Measurements from ENCODE around the gene SERPINA9.
A peak's percentile ranks its signal among the peaks of the same experiment; 100 is the strongest.
"Not testable (repeated sequence)": the region's sequence is repeated elsewhere in the genome, so short reads cannot be mapped to it uniquely, and the experiment has no call there.

SERPINA9 gene

DNA sequence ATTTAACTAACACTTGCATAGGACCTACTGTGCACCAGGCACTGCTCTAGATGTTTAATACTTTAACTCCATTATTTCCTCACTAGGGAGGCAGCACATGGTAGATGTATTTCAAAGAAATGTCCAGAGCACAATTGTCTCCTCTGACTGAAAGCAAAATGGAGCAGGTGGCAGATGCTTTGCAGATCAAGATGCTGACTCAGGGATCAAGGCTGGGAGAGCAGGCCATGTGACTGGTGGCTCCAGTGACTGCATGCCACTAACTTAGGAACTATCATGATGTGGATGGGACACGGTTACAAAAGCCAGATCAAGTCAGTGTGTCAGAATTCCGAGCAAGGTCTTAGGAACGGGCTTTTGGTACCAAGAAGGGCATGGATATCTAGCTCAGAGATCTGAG lies 51.6 kb downstream of the SERPINA9 start:
- TF ChIP-seq ZFX (IDR thresholded peaks at IDR 0.05; ENCODE audit: borderline replicate concordance): no peak
- TF ChIP-seq CTCF (IDR thresholded peaks at IDR 0.05): no peak
- no peak overlapping the region for H3K27ac ChIP-seq

DNA sequence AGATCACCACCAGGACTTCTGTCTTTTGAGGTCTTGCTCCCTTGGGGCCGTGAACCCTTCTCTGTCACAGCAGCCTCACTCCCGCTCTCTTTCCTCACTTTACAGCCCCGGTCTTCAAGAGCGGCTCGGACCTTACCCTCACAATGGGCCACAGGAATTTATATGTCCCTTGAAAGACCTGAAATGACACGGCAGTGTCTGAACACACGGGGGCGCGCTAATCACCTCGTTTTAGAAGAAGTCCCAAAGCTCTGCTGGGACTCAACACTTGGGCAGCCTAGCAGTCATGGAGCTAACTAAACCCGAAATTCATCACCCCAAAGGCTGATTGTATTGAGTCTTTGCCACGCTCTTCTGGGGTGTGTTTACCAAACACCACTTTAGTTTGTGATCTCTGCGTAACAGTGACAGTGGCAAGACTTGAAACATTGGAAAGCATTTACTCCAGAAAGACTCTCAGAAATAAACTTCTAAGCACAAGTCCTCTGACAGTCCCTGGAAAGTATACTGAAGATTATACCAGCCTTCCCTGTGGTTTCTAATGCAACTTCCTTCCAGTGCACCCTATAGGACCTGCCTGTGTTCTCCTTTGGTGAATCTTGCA lies 52.4 kb downstream of the SERPINA9 start:
- TF ChIP-seq ZFX (IDR thresholded peaks at IDR 0.05; ENCODE audit: borderline replicate concordance) (no peak), CTCF (IDR thresholded peaks at IDR 0.05) (peak; percentile 87)
- no peak overlapping the region for H3K27ac ChIP-seq

DNA sequence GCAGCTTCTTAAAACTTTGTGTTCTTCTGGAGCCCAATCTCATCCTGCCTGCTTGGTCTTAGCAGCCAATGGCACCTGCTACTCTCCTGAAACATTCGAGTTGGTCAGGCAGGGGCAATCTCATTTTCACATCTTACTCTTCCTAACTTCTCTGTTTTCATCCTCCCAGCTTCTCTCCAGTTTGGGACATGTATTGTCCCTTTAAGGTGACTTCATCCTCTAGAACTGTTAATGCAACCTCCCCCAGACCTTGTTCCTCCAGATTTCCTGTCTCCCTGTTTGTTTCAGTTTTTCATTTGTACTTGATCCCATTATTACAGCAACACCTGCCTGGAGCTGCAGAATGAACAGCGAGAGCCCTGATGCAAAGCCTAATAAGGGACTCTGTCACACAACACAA lies 54.7 kb downstream of the SERPINA9 start:
- TF ChIP-seq CTCF (IDR thresholded peaks at IDR 0.05) (no peak), ZFX (IDR thresholded peaks at IDR 0.05; ENCODE audit: borderline replicate concordance) (no peak)
- H3K27ac ChIP-seq: no peak overlapping the region

DNA sequence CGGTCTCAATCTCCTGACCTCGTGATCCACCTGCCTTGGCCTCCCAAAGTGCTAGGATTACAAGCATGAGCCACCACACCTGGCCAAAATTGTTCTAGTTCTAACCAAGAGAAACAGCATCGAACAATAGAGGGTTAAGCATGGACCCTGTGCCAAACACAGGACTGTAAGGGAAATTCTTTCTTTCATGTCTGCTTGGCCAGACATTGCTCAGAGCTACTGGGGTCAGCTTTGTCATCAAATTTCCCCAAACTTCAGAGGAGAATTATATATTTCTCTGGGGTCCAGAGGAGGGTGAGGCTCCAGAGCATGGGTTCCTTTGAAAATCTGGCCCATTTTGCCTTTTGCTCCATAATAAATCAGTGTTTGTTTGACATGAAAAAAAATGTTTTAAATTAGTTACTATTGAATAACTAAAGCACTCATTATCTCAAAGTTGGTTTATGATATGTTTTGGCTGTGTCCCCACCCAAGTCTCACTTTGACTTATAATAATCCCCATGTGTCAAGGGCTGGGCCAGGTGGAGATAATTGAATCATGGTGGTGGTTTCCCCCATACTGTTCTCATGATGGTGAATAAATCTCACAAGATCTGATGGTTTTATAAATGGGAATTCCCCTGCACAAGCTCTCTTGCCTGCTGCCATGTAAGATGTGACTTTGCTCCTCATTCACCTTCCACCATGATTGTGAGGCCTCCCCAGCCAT lies 58.3 kb downstream of the SERPINA9 start:
- not testable (repeated sequence) for H3K27ac ChIP-seq

Data from 22Rv1 (cell line).